H1 (cell line): ENCODE results near the gene RRP12.

Source experiments
- BRCA1 ChIP-seq: IDR thresholded peaks from 2 replicates; pipeline ENCODE4 v1.6.1; 2012; ENCODE audit warnings: low read depth, low read length, improper control_type of control experiment
- CEBPB ChIP-seq: IDR thresholded peaks from 2 replicates; pipeline ENCODE4 v1.6.1; 2012; ENCODE audit warnings: low read depth, low read length
- EP300 ChIP-seq, 2 experiments: IDR thresholded peaks; 1 replicate in 1 of 2; 2 replicates in 1 of 2; pipeline ENCODE4 v1.6.1; 2011 to 2012; ENCODE audit warnings: low read depth in 2 of 2, low read length in 2 of 2, mild to moderate bottlenecking in 2 of 2, borderline replicate concordance in 1 of 2, inconsistent platforms in 1 of 2, moderate library complexity in 1 of 2
- EZH2 ChIP-seq: fragments of 200-600 bp; sonication (generic); IDR thresholded peaks from 2 replicates; pipeline ENCODE4 v1.7.1; 2012; ENCODE audit warnings: low read depth, mild to moderate bottlenecking, moderate library complexity, low read length, inconsistent platforms; ENCODE audit not compliant: severe bottlenecking
- KDM1A ChIP-seq: fragments of 200-600, 300-600 bp; sonication (generic); IDR thresholded peaks from 2 replicates; pipeline ENCODE4 v1.7.1; 2016; ENCODE audit warnings: mild to moderate bottlenecking, low read length, borderline replicate concordance
- POLR2A ChIP-seq, 2 experiments: IDR thresholded peaks; 1 replicate in 1 of 2; 2 replicates in 1 of 2; pipeline ENCODE4 v1.6.1; 2011; ENCODE audit warnings: low read depth in 2 of 2, low read length in 2 of 2, mild to moderate bottlenecking in 2 of 2; ENCODE audit errors: control extremely low read depth in 1 of 2
- POLR2AphosphoS5 ChIP-seq: IDR thresholded peaks from 2 replicates; pipeline ENCODE4 v1.6.1; 2011; ENCODE audit warnings: low read depth, low read length
- SP4 ChIP-seq: IDR thresholded peaks from 2 replicates; pipeline ENCODE4 v1.6.1; 2012; ENCODE audit warnings: low read length, inconsistent platforms
- TF ChIP-seq, protein P1 (sequence below): IDR thresholded peaks from 2 replicates; pipeline ENCODE4 v1.6.1; 2011; ENCODE audit warnings: low read length, improper control_type of control experiment
- TF ChIP-seq, protein P2 (sequence below), 3 experiments: IDR thresholded peaks; 1 replicate in 2 of 3; 2 replicates in 1 of 3; pipeline versions ENCODE4 v1.5.1 to v1.6.1; 2011; ENCODE audit warnings: low read length in 3 of 3, mild to moderate bottlenecking in 3 of 3, inconsistent platforms in 2 of 3, low read depth in 1 of 3, moderate library complexity in 1 of 3; ENCODE audit not compliant: insufficient read depth in 1 of 3; ENCODE audit errors: control extremely low read depth in 1 of 3
- TF ChIP-seq, protein P3 (sequence below): IDR thresholded peaks from 2 replicates; pipeline ENCODE4 v1.6.1; 2011; ENCODE audit warnings: low read depth, mild to moderate bottlenecking, low read length; ENCODE audit not compliant: insufficient read depth

GRCh38 chr10:97356318-97356914, 44.7 kb downstream of the RRP12 start:
- TF ChIP-seq CEBPB (no peak), POLR2A (IDR thresholded peaks at IDR 0.05; ENCODE audit: control extremely low read depth in 1 of 2, low read depth in 2 of 2, low read length in 2 of 2) (no peak), BRCA1 (no peak), POLR2AphosphoS5 (no peak), EP300 (IDR thresholded peaks at IDR 0.05; ENCODE audit: borderline replicate concordance in 1 of 2, low read depth in 2 of 2, low read length in 2 of 2) (no peak), SP4 (no peak), KDM1A (no peak), EZH2 (no peak)
- TF ChIP-seq, protein P1, sequence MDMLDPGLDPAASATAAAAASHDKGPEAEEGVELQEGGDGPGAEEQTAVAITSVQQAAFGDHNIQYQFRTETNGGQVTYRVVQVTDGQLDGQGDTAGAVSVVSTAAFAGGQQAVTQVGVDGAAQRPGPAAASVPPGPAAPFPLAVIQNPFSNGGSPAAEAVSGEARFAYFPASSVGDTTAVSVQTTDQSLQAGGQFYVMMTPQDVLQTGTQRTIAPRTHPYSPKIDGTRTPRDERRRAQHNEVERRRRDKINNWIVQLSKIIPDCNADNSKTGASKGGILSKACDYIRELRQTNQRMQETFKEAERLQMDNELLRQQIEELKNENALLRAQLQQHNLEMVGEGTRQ: no peak
- TF ChIP-seq, protein P2, sequence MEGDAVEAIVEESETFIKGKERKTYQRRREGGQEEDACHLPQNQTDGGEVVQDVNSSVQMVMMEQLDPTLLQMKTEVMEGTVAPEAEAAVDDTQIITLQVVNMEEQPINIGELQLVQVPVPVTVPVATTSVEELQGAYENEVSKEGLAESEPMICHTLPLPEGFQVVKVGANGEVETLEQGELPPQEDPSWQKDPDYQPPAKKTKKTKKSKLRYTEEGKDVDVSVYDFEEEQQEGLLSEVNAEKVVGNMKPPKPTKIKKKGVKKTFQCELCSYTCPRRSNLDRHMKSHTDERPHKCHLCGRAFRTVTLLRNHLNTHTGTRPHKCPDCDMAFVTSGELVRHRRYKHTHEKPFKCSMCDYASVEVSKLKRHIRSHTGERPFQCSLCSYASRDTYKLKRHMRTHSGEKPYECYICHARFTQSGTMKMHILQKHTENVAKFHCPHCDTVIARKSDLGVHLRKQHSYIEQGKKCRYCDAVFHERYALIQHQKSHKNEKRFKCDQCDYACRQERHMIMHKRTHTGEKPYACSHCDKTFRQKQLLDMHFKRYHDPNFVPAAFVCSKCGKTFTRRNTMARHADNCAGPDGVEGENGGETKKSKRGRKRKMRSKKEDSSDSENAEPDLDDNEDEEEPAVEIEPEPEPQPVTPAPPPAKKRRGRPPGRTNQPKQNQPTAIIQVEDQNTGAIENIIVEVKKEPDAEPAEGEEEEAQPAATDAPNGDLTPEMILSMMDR (IDR thresholded peaks at IDR 0.05; ENCODE audit: control extremely low read depth in 1 of 3, insufficient read depth in 1 of 3, low read depth in 1 of 3, low read length in 3 of 3): no peak
- TF ChIP-seq, protein P3, sequence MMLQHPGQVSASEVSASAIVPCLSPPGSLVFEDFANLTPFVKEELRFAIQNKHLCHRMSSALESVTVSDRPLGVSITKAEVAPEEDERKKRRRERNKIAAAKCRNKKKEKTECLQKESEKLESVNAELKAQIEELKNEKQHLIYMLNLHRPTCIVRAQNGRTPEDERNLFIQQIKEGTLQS: no peak
